Smooth muscle cell of the brain vasculature (primary cell): Measurements from ENCODE around the gene RPS6KA5.
A peak's percentile ranks its signal among the peaks of the same experiment; 100 is the strongest.
"Not testable (repeated sequence)": the region's sequence is repeated elsewhere in the genome, so short reads cannot be mapped to it uniquely, and the experiment has no call there.

Source experiments
- DNase-seq: peaks from one replicate; pipeline ENCODE4 v3.0.0-alpha.2; 2012; ENCODE audit warnings: low read depth, low spot score

RPS6KA5 gene

DNA sequence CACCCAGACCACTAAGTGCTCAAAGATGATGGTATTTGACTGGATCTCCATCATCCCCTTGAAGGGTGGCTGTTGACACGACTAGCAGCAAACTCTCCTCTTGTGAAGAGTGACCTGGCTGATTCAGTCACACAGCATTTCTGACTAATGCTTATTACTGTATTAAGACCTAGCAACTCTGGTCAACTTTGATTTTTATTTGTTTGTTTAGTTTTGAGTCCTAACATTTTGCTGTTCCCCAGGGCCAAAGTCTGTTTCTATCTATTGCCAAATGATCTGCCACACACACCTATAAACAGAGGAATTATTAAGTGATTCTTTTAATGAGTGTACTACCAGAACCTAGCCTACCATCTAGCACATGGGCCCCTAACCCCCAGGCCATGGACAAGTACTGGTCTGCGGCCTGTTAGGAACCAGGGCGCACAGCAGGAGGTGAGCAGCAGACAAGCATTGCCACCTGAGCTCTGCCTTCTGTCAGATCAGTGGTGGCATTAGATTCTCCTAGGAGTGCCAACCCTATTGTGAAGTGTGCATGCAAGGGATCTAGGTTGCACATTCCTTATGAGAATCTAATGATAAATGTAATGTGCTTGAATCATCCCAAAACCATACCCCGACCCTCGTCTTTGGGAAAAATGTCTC lies 120.0 kb downstream of the RPS6KA5 start:
- no peak for DNase-seq

DNA sequence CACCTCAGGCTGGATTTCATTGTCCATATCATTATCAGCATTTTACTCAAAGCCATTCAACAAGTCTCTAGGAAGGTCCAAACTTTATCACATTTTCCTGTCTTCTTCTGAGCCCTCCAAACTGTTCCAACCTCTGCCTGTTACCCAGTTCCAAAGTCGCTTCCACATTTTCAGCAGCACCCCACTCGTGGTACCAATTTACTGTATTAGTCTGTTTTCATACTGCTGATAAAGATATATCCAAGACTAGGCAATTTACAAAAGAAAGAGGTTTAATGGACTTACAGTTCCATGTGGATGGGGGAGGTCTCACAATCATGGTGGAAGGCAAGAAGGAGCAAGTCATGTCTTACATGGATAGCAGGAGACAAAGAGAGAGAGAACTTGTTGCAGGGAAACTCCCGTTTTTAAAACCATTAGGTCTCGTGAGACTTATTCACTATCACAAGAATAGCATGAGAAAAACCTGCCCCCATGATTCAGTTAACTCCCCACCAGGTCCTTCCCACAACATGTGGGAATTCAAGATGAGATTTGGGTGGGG lies 121.1 kb downstream of the RPS6KA5 start:
- not testable (repeated sequence) for DNase-seq

DNA sequence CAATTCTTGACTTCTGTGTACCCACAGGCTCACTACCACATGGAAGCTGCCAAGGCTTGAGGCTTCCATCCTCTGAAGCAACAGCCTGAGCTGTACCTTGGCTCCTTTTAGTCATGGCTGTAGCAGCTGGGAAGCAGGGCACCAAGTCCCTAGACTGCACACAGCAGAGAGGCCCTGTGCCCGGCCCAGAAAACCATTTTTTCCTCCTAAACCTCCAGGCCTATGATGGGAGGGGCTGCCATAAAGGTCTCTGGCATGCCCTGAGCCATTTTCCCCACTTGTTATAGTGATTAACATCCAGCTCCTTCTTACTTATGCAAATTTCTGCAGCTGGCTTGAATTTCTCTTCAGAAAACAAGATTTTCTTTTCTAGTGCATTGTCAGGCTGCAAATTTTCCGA lies 121.8 kb downstream of the RPS6KA5 start:
- no peak for DNase-seq

DNA sequence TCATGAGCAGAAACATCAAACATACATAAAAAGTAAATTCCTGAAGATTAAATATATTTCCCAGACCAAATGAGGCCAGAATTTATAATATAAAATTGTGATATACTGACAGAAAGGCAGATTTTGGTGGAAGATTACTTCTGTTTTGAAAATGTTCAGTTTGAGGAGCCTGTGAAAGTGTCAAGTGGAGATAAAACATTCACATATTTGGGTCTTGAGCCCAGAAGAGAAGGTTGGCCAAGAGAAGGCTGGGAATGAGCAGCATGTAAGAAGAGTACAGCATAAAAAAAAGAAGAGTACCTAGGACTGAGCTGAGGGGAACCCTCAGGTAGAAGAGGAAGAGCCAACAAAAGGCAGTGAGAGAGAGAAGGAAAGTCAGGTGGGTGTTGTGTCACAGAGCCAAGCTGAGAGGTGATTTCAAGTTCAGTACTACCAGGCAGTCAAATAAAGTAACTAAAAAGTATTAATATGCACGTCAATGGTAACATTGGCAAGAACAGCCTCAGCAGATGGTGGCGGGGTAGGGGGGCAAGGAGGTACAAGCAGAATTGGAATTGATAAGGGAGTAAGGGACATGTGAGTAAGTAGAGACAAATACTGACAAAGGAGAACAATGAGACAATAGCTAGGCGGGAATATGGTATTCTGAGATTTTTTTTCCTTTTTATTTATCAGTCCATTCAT lies 123.5 kb downstream of the RPS6KA5 start:
- no peak for DNase-seq

DNA sequence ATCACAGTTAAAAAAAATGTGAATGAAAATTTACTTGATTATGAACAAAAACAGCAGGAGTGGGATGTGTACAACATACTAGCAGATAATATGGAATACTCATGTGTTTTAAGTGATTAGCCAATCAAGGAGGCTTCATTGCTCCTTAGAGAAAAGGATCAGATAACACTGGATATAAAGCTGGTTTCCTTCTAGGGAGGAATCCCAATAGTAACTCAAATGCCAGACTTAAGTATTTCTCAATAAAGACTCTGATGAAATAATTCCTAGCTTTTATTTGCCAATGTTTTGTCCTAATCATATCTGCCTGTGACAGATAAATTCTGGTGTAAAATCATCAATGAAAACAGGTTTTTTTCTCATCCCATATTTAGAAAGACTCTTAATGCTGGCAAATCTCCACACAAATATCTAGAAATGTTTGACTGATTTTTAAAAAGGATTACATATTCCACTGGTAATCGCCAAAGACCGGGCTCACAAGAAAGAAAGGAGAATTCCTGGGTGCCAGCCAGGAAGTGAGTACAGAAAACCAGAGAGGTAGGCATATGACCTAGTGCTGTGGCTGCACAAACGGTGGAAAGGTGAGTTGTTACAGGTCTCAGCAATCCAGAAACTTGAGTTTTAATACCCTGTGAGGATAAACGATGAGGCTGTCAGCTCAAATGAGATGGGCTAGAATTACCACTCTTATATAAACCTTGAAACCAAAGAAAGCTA lies 135.7 kb downstream of the RPS6KA5 start:
- DNase-seq = no peak

DNA sequence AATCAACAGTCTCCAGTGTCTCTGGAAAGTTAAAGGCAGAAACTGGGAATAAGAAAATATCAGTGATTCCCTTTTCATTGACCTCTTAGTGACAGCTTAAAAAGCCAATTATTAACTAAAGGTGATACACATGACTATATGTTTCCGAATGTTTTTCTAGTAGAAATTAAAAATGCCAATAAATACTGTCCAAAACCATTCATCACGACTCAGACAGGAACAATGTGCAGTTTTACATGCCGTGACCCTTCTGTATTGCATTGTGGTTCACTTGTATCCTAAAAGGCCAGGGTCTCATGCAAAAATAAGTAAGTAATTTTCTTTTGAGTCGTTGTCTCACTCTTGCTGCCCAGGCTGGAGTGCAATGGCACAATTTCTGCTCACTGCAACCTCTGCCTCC lies 138.3 kb downstream of the RPS6KA5 start:
- no peak for DNase-seq

DNA sequence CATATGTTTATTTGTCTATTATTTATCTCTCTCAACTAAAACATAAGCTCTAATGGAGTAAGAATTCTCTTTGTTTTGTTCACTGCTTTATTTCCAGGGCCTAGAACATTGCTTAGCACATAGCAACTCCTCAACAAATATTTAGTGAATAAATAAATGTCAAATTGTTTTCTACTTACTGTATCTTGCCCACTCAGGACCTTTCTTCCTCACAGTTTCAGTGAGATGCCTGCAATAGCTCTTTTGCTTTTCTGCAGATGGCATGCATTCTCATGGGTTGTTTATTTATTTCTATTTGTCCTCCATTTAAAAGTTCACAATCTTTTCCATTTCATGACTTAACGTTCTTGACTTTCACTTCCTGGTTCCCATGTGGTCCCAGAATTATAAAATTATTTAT lies 149.3 kb downstream of the RPS6KA5 start:
- no peak for DNase-seq

DNA sequence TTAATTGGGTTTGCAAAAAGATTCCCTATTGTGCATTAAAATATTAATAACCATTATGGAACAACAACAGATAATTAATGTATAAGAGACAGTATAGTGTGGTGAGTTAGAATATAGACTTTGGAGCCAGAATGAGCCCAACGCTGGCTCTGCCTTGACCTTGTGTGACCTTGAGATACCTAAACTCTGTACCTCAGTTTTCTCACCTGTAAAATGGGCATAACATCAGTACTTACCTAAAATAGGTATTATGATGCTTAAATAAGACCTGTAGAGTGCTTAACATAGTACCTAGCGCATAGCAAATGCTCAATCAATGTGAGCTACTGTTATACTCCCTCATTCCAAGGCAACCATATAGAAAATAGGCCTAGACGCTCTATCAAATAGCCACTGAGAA lies 153.3 kb downstream of the RPS6KA5 start:
- DNase-seq = no peak

DNA sequence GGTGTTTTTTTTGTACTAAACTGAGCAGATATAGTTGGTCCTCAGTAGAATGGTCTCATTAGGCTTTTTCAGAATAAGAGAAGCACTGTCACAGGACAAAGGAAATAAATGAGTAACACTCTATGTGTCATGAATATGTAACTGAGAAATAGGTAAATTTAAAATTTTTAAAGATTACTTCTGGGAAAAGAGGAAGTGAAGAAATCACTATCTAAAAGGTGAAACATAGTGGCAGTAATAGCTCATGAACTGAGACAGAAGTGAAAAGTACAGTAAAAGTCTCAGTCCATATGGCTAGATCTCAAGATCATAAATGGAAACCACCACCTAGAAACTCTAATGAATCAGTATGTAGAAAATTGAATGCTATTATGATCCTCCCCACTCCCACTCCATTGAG lies 154.9 kb downstream of the RPS6KA5 start:
- DNase-seq = no peak

DNA sequence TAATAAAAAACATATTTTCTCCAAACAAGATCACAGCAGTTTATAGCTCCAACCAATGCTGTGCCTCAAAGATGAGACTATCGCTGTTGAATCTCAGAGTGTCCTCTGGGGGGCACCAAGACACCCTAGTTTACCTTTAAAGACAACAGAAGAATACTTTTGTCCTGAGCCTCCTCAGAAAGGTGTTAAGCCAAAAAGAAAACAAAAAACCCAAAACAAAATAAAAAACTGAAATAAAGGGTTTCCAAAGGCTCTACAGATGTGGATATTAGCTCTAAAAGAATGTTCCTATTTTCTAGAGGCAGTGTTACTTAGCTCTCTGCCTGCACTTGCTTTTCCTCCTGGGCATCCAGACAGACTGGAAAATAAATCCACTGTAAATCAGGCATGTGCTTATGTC lies 157.3 kb downstream of the RPS6KA5 start:
- peak; percentile 7 for DNase-seq

DNA sequence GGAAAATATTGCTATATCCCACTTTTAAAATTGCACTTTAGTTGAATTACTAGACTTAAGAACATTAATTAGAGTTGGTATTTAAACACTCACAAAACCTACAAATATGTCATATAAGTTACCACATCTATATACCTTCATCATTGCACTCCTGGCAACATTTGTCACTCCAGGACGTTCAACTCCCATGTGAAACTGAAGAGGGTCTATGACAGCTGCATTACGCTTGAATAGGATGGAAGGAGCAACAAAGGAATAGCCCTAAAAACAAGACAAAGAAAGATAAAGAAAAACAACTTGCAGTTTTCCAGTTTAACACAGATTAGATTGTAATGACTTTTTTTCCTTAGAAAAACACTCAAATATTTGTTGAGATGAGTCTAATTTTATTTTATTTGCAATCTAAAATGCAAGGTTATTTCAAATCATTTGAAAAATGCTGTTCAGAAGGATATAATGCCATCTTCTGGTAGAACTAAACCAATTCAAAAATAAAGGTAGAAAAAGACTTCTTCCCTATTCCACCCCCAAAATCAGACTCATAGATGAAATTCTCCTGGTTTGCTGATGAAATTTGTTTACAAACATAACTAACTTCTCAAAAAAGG lies 159.9 kb downstream of the RPS6KA5 start:
- no peak for DNase-seq

DNA sequence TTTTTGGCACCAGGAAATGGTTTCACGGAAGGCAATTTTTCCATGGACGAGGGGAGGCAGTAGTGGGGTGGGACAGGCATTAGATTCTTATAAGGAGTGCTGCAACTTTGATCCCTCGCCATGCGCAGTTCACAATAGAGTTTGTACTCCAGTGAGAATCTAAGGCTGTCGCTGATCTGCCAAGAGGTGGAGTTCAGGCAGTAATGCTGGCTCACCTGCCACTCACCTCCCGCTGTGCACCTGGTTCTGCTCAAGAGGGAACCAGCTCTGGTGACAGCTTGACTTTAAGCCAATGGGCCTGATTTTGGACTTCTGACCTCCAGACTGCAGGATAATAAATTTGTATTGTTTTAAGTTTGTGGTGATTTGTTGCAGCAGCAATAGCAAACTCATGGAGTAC lies 163.4 kb downstream of the RPS6KA5 start:
- DNase-seq = no peak

DNA sequence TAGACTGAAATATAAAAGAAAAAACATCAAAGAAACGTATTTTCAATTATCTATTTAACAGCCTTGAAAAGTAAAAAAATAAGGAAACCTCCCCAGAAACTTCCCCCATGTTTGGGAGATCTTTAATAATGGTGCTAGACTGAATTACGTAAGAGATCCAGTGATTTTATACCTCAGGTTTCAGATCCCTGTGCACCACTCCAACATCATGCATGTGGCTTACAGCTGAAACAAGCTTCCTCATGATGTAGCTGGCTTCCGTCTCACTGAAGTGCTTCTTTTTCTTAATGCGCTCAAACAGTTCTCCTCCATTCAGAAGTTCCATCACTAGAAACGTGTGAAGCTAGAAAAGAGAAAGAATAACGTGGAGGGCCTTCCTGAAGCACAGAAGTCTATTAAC lies 166.2 kb downstream of the RPS6KA5 start:
- no peak for DNase-seq

DNA sequence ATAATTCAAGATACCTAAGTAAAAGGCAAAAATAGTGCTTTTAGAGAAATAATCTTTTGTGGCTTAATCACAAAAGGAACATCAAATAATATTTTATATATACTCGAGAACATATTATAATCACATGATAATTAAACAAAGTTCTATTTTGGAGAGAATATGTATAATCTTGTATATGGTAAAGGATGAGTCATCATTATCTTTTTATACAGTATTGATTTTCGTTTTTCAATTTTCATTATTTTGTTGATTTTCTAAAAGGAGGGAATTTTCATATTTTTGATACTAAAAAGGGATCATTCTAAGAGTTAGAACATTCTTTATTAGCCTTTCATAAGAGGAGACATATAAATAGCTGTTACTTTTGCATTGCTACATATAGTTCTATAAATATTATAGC lies 166.9 kb downstream of the RPS6KA5 start:
- no peak for DNase-seq

DNA sequence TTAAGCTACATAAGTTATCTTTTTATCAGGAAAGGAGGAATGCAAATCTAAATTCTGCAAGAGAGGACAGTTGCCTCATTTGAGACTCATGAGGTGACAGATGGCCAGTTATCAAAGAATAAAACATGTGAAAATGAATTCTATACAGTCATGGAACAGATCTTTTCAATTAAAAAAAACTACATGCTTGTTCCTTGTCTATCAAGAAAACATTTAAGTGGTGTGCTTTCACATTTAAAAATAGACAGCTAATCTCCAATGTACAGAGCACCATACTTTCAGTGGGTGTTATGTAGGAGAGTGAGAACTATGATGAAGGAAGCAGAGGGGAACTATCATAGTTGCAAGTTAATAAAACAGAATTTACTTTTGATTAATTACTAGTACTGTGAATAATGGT lies 167.5 kb downstream of the RPS6KA5 start:
- no peak for DNase-seq

DNA sequence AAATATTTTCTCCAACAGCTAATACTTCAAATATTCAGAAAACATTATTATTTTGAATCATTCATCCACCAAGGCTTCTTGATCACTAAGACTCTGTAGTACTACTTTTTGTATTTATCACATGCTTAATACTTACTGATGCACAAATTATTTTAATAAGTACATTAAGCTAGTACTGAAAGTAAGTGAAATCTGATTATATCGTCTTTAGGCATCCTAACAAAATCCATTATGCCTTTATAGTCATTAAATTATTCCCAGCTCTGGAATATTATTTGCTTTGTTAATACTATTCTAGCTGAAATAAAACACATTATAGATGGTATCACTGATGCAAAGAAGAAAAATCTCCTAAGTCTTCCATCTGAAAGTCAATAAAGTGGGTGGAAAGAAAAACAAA lies 169.1 kb downstream of the RPS6KA5 start:
- no peak for DNase-seq

DNA sequence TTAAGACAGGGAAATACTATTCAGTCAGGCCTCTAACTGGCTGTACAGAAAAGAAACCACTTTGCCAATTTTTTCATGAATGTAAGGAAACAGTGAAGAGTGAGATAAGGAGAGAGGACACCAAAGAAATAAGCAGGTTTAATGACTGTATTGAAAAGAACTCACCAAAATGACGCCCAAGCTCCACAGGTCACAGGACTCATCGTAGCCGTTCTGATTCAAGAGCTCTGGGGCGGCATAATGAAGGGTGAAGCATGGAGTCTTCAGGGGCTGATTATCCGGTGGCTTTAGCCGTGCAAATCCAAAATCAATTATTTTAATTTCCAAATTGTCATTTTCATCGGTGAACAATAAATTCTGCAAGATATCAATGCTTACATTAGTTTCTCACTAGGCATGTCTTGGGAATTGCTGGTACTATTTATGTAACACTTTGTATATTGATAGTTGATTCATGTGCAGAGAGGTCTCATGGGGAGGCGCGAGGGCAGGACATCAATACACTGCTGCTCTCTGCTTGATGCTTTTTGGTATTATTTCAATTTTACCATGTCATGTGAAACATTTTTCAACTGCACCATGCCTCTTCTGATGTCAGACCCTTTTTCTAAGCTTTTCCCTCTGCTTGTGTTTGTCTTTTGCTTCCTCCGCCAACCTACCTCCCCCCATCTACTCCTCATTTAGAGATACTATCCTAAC lies 170.0 kb downstream of the RPS6KA5 start:
- DNase-seq = no peak

DNA sequence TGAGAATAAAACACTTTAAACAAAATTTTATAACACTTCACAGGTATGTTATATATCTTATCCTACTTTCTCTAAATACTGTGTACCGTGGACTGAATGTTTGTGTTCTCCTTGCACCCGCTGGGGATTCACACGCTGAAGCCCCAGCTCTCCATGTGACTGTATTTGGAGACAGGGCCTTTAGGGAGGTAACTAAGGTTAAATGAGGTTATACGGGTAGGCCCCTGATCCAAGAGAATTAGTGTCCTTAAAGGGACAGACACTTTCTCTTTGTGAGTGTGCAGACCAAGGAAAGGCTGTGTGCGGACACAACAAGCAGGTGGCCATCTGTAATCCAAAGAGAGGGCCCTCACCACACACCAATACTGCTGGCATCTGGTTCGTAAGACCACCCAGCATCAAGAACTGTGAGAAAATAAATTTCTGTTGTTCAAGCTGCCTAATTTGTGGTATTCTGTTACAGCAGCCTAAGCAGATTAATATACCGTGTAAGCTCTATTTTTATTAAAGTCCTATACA lies 174.1 kb downstream of the RPS6KA5 start:
- no peak for DNase-seq

DNA sequence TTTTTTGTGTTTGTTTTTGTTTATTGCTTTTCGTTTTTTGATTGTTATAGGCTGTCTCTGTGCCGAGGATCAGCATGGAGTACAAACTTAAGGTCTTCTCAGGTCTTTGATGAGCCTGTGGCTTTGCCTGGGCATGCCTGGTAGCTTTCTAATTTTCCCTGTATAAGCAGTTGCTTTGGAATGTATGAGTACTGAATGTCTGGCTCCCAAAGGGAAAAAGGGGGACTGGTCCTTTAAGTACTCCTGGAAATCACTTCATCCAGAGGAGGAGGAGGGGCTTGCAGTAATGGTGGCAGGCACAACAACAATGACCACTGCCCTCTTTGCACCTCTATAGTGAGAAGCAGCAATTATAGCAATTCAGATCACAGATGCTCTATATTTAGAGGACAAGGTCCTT lies 176.7 kb downstream of the RPS6KA5 start:
- no peak for DNase-seq

DNA sequence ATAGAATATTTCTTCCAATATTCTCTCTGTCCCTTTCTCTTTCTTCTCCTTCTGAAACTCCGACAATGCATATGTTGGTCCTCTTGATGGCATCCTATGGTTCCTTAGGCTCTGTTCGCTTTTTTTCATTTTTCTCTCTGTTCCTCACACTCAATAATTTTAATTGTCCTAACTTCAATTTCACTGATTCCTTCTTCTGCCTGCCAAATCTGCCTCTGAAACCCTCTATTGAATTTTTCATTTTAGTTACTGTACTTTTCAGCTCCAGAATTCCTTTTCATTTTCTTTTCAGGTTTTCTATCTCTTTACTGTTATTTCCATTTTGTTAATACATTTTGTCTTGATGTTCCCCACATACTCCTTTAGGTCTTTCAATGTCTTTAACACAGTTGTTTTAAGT lies 177.2 kb downstream of the RPS6KA5 start:
- DNase-seq = no peak

DNA sequence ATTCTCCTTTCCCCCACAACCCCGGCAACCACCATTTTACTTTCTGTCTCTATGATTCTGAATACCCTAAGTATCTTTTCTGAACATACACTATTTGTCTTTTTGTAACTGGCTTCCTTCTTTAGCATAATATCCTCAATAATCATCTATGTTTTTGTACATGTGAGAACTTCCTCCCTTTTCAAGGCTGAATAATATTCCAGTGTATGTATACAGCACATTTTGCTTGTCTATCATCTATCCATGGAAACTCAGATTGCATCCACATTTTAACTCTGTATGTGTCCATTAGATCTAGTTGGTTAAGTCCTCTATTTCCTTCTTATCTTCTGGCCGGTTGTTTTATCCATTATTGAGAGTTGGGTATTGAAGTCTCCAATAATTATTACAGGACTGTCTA lies 180.2 kb downstream of the RPS6KA5 start:
- DNase-seq = no peak

DNA sequence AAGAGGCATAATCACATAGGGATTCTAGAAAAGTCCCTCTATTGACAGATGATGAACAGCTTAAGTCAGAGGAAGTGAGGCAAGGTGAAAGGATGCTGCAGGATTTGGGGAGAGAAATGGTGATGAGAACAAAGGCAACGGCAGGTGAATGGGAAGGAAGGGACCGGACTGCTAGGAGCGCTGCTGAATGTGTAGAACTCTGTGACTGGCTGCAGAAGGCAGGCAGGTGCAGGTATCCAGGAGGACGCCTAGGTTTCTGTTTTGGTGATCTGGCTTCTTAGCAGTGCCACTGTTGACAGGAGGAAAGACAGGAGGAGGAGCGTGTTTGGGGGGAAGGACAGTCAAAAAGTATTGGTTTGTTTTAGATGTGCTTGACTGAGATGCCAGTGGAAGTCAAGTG lies 185.8 kb downstream of the RPS6KA5 start:
- DNase-seq = no peak
